ENCODE data around the gene ARF1.

ARF1 gene

DNA sequence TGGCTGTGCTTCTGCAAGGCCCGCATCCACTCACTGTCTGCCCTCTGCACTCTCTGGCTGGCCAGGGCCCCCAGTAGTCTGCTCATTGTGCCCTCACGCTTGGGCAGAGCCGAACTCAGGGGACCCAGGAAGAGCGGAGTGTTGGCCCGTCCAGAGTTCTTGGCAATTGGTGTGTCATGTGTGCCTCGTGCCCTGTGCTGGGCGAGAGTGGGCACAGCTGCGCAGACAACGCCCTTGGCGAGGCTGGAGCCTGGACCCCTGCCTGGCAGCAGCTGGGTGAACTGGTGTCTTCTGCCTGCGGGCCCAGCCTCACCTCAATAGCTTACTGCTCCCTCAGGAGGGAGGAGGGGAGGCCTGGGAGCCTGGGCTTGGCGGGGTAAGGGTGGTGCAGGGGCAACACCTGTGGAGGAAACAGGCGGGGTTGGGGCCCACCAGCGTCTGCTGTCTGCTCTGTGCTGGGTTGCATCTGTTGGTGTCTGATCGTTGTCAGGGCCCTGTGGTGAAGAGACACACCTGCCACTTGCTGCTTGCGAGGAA, 59.7 kb downstream of the ARF1 start:
- DNase-seq (ENCODE audit: low read depth in 1 of 2, low spot score in 1 of 2): no peak
- TF ChIP-seq JUND (IDR thresholded peaks at IDR 0.05; ENCODE audit: low read depth): no peak
- in situ Hi-C loops (cut with HindIII; ENCODE audit: low pct_unique_long_range_greater_than_20kb, low sequenced_read_pairs): no loop called here

GRCh38 chr1:228142701-228143136, 60.2 kb downstream of the ARF1 start:
- no peak for TF ChIP-seq JUND (IDR thresholded peaks at IDR 0.05; ENCODE audit: low read depth)
- no peak for DNase-seq (ENCODE audit: low read depth in 1 of 2, low spot score in 1 of 2)
- in situ Hi-C loops (cut with HindIII; ENCODE audit: low pct_unique_long_range_greater_than_20kb, low sequenced_read_pairs): no loop called here

- DNase-seq (ENCODE audit: low read depth in 1 of 2, low spot score in 1 of 2): no peak
- in situ Hi-C loops (cut with HindIII; ENCODE audit: low pct_unique_long_range_greater_than_20kb, low sequenced_read_pairs): no loop called here
- no peak for TF ChIP-seq JUND (IDR thresholded peaks at IDR 0.05; ENCODE audit: low read depth)
Measured at GRCh38 chr1:228143480-228144192, 61.1 kb downstream of the ARF1 start.

DNA sequence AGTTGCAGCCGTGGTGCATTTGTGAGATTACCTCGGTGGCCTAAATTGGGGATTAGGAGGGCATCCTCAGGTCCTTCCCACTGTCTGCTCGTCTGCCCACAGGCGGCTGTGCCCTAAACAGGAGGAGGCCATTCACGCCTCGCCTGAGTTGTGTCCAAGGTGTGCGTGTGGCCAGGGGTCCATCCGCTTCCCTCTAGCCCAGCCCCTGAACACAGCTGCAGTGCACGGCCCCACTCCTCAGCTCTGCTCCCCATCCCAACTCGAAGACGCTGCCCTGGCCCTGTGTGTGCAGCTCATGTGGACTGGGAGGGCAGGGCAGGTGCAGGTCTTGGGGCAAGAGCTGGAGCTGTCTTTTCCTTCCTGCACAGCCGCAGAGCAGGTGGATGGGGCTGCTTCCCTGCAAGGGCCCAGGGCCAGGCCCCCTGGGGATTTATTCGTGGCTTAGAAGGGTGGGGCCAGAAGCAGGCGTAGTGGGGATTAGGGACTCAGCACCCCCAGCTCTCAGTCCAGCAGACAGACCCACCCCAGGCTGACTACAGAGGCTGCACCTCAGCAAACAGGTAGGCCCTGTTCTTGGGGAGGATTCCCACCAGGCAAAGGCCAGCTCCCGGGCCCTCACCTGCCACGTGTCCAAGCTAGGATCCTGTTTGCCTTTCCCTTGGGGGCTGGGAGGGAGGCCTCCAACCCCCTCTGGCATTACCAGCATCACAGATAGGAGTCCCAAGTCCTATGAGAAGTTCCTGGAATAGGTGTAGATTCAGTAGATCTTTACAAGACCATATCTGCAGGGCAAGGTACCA, 61.9 kb downstream of the ARF1 start:
- TF ChIP-seq JUND (IDR thresholded peaks at IDR 0.05; ENCODE audit: low read depth): no peak
- peak in 1 of 2 experiments; percentile 32 for DNase-seq (ENCODE audit: low read depth in 1 of 2, low spot score in 1 of 2)
- in situ Hi-C loops (cut with HindIII; ENCODE audit: low pct_unique_long_range_greater_than_20kb, low sequenced_read_pairs): no loop called here

- in situ Hi-C loops (cut with HindIII; ENCODE audit: low pct_unique_long_range_greater_than_20kb, low sequenced_read_pairs): no loop called here
- TF ChIP-seq JUND (IDR thresholded peaks at IDR 0.05; ENCODE audit: low read depth): no peak
- DNase-seq (ENCODE audit: low read depth in 1 of 2, low spot score in 1 of 2): no peak
Measured at GRCh38 chr1:228144993-228145343, 62.5 kb downstream of the ARF1 start.

DNA sequence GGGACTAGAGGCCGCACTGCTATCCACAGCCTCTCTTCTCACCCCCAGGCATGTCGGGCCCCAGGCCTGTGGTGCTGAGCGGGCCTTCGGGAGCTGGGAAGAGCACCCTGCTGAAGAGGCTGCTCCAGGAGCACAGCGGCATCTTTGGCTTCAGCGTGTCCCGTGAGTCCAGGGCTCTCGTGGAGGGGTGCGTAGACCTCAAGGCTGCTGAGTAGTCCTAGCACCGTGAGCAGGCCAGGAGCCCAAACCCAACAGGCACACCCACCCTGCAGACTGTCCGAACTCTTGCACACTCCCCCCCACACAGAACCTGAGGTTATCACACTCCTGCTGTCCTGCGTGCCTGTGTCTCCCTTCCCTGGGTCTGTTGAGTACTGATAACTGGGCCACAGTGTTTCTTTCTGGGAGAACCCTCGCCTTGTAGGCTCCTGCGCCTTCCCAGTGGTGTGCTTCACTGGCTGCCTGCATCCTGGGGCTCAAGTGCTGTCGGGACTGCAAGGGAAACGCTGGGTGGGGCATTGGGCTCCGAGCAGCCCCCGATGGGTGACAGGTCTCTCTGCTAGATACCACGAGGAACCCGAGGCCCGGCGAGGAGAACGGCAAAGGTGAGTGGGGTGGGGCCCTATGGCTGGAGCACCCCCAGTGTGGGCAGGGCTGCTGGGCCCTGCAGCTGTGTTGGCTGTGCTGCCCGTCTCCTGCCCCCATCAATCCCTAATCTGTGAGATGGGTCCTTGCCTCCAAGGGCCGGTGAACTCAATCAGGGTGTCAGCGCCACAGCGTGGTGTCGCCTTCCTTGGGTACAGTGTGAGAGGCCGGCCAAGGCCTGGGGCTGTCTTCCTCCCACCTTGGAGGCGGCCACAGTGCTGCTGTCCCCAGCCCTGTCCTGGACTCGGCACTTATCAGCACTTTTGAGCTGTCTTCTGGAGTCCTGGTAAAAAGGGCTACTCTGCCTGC, 63.2 kb downstream of the ARF1 start:
- no peak for DNase-seq (ENCODE audit: low read depth in 1 of 2, low spot score in 1 of 2)
- in situ Hi-C loops (cut with HindIII; ENCODE audit: low pct_unique_long_range_greater_than_20kb, low sequenced_read_pairs): no loop called here
- TF ChIP-seq JUND (IDR thresholded peaks at IDR 0.05; ENCODE audit: low read depth): no peak

- TF ChIP-seq JUND (IDR thresholded peaks at IDR 0.05; ENCODE audit: low read depth): no peak
- in situ Hi-C loops (cut with HindIII; ENCODE audit: low pct_unique_long_range_greater_than_20kb, low sequenced_read_pairs): no loop called here
- DNase-seq (ENCODE audit: low read depth in 1 of 2, low spot score in 1 of 2): no peak
Measured at GRCh38 chr1:228146417-228147150, 64.1 kb downstream of the ARF1 start.

GRCh38 chr1:228147151-228147693, 64.7 kb downstream of the ARF1 start:
- no peak for TF ChIP-seq JUND (IDR thresholded peaks at IDR 0.05; ENCODE audit: low read depth)
- DNase-seq (ENCODE audit: low read depth in 1 of 2, low spot score in 1 of 2): no peak
- in situ Hi-C loops (cut with HindIII; ENCODE audit: low pct_unique_long_range_greater_than_20kb, low sequenced_read_pairs): no loop called here

DNA sequence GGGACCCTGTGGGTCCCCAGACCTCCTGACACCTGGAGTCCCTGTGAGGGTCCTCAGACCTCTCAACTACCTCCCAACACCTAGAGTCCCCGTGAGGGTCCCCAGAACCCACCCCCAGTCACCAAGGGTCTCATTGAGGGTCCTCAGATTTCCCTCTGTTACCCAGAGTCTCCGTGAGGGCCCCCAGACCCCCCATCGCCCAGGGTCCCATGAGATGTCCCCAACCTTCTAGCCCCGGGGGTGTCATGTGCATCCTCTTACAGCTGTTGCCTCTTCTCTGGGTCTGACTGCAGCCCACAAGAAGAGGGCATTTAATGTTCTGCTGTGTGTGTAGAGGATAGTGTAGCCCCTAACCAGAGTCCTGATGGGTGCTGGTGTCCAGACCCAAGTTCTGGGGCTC, 65.3 kb downstream of the ARF1 start:
- TF ChIP-seq JUND (IDR thresholded peaks at IDR 0.05; ENCODE audit: low read depth): no peak
- no peak for DNase-seq (ENCODE audit: low read depth in 1 of 2, low spot score in 1 of 2)
- in situ Hi-C loops (cut with HindIII; ENCODE audit: low pct_unique_long_range_greater_than_20kb, low sequenced_read_pairs): no loop called here

GRCh38 chr1:228148196-228148861, 65.8 kb downstream of the ARF1 start:
- no peak for TF ChIP-seq JUND (IDR thresholded peaks at IDR 0.05; ENCODE audit: low read depth)
- in situ Hi-C loops (cut with HindIII; ENCODE audit: low pct_unique_long_range_greater_than_20kb, low sequenced_read_pairs): no loop called here
- no peak for DNase-seq (ENCODE audit: low read depth in 1 of 2, low spot score in 1 of 2)

All from T47D (cell line).